ENCODE data around the gene CCT7.

The CCT7 gene

DNA sequence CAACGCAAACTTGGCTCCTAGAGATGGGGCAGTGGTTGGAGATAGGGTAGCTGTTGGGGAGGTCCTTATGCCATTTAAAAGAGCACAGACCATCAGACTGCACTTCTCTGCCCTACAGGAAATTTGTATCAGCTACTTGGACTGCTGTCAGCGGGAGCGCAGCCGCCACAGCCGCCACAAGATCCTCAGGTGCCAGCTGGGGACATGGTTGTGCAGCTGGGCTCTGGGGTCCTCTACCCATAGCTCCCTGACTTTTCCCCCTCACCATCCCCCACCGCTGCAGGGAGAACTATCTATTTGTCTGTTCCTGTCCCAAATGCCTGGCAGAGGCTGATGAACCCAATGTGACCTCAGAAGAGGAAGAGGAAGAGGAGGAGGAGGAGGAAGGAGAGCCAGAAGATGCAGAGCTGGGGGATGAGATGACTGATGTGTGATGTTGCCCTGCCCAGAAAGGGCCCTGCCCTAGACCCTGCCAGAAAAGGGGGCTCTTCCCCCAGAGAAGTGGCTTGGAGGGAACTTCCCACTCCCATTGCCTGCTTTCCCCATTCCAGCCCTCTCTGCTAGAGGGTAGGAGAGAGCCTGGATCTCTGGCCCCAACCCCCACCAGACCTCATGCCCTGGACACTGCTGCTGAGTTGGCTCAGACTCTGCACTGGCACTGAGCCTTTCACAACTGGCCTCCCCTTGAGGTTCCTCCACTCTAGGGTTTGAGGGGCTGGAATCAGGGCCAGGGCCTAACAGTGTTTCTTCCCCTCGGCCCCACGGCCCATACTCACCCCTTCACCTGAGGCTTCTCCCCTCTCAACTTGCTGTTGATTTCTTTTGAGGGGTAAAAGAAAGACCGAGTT lies 8.4 kb upstream of the CCT7 start:
- FAIRE-seq (no peak), DNase-seq (ENCODE audit: low spot score) (no peak)

DNA sequence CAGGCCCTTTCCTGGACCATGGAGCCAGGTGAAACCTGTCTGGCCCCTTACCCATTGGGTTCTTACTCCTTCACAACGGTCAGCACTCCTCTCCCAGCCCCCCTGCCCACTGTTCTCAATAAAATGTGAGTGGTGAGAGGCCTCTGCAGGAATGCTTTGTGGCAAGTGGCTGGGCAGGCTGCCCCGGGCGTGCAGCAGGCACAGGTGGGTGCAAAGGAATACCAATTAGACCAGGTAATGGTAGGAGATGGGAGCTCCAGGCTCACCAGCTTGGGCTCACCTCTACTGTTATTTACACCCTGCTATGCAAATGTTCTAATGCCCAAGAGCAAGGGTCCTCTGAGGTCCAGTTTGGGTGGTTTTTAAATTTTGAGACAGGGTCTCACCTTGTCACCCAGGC lies 7.0 kb upstream of the CCT7 start:
- FAIRE-seq (no peak), DNase-seq (ENCODE audit: low spot score) (no peak)

DNA sequence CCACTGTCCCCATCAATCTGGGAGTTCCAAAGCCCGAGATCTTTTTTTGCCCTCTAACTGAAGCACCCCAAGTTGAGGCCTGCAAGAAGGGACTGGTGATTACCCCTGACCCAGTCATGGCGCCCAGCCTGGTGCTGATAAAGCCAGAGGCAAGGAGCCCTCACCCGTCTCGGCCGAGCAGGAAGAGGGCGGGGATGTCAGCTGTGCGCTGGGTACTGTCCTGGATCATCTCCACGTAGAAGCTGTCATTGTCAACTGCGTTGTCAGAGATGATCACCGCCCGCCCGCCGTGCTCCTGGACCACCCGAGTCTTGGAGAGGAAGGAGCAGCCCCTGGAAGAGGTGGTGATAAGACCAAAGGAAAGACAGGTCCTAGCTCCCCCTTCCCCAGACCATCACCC lies 5.5 kb upstream of the CCT7 start:
- no peak for DNase-seq (ENCODE audit: low spot score)
- FAIRE-seq, result no peak

- DNase-seq (ENCODE audit: low spot score) (no peak), FAIRE-seq (no peak)
These were observed 1.5 kb upstream of the CCT7 start for GRCh38 chr2:73232403-73233153.

DNA sequence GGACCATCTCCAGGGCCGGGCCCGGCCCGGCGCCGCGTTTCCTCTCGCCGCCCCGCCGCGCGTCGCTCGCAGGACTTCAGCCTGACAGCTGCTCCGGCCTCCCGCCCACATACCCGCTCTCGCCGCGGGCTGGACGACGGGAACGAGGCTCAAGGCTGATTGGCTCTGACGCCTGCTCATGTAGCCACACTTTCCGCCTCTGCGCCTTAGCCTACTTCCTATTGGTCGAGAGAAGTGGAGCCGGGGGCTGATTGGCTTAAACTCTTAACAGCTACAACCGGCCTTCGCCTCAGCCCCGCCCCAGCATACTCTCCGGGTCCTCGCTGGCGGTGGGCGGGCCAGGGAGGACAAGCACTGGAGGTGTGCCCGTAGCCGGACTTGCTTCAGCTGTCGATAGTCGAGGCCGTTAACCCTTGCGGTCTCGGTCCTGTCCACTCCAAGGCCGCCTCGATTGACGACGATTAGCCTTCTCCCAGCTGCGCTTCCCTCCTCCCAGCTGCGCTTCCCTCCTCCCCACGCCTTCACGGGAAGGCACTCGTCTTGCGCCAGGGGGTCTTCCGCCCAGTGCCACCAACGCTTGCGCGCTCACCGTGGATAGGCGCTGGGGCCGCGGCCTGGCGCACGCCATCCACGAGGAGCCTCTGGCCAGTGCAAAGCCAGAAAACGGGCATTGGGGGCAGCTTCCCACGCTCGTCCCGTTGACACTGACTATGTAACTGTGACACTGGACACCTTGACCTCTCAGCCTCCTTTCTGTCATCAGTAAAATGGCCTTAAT lies 765 bp upstream of the CCT7 start, which contains the start of gene PRADC1:
Gene PRADC1, minus strand, starts transcription at position 86 of the 778 bp plus-strand sequence. Its CDS starts 79 bp downstream, at position 7.
- FAIRE-seq (peak; percentile 88), DNase-seq (ENCODE audit: low spot score) (peak; percentile 99)

- no peak for DNase-seq (ENCODE audit: low spot score)
- FAIRE-seq, result no peak
These were observed 1.4 kb downstream of the CCT7 start for GRCh38 chr2:73235315-73236028.

DNA sequence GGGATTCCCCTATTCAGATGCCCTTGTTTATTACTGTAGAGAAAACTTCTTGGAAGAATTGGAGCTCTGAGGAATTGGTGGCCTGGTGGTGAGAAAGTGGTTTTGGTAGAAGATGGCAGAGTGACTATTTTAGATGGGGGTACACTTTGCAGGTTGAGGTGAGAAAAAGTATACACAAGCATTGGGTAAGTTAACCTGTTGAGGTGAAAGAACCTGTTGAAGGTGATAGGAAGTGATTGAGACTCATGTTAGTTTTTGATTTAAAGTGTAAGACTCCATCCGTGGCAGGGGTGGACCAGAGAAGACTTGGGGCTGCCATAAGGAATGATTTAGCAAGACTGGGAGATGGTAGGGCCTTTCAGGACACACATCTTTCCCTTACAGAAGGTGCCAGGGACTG lies 3.1 kb downstream of the CCT7 start:
- FAIRE-seq, result no peak
- no peak for DNase-seq (ENCODE audit: low spot score)

DNA sequence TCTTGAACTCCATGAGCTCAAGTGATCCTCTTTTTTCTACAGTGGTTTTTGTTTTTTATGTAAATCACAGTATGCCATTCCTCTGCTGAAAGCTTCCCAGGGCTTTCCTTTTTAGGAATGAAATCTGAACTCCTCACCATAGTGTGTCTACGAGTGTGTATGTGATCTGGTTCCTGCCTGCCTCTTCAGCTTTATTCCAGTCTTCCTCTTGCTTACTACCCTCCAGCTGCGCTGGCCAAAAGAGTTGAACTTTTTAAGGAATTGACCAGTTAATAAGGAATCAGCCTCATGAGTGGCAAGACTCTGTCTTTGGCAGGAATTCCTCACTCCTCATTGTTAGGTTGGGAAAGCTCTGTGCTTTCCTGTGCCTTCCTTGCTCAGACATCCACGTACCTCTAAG lies 4.0 kb downstream of the CCT7 start:
- DNase-seq (ENCODE audit: low spot score), result no peak
- FAIRE-seq, result no peak

DNA sequence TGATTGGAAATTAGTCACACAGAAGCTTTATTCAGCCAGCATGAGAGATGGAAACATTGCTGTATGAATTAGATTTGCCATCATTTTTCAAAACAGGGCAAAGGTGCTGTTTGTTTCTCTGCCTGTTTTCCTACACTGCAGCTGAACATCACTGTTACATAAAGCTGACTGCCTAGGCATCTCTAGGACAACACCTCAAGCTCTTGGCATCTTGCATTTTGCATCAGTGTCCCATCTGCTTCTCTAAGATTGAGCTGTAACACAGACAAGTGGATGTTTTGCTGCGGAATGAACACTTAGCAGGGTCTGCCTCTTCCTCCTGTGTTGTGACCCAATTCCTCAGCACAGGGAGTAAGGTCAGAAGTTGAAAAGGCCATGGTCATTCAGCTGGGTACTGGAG lies 4.9 kb downstream of the CCT7 start:
- DNase-seq (ENCODE audit: low spot score) (no peak), FAIRE-seq (no peak)

- DNase-seq (ENCODE audit: low spot score) (no peak), FAIRE-seq (no peak)
These were observed 5.7 kb downstream of the CCT7 start for GRCh38 chr2:73239776-73240175.

DNA sequence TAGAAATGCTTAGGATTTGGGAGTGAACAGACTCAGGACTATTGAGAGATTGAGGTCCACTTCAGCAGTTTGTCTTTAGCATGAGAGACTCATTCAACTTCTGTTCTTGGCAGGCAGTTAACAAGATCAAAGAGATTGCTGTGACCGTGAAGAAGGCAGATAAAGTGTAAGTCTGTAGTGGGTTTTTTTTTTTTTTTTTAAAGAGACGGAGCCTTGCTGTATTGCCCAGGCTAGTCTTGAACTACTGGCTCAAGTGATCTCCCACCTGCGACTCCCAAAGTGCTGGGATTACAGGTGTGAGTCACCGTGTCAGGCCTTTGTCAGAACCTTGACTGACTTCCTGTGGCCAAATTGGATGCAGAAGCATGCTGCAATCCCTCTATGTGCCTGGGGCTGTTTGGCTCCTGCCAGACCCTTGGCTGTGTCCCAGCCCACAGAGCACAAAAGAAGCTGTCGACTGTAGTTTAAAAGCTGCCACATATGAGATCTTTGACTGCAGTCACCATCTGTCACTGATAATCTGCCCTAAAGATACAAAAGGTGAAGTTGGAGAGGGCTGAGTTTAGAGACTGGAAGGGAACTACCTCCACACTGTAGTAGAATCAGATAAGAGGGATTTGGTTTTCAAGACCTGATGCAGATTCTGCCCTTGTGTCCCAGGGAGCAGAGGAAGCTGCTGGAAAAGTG lies 9.9 kb downstream of the CCT7 start:
- DNase-seq (ENCODE audit: low spot score), result no peak
- FAIRE-seq, result no peak

GRCh38 chr2:73244580-73244979 lies 10.5 kb downstream of the CCT7 start:
- no peak for FAIRE-seq
- DNase-seq (ENCODE audit: low spot score), result no peak

- FAIRE-seq, result no peak
- no peak for DNase-seq (ENCODE audit: low spot score)
These were observed 12.7 kb downstream of the CCT7 start for GRCh38 chr2:73246850-73247249.

GRCh38 chr2:73249636-73250035 lies 15.5 kb downstream of the CCT7 start:
- no peak for DNase-seq (ENCODE audit: low spot score)
- no peak for FAIRE-seq

GRCh38 chr2:73250872-73251846 lies 17.1 kb downstream of the CCT7 start:
- FAIRE-seq, result no peak

GRCh38 chr2:73252238-73253027 lies 18.3 kb downstream of the CCT7 start:
- FAIRE-seq, result no peak
- DNase-seq (ENCODE audit: low spot score), result no peak

More at GRCh38 chr2:73250872-73251846, 17.1 kb downstream of the CCT7 start:
- no peak for DNase-seq (ENCODE audit: low spot score)

DNA sequence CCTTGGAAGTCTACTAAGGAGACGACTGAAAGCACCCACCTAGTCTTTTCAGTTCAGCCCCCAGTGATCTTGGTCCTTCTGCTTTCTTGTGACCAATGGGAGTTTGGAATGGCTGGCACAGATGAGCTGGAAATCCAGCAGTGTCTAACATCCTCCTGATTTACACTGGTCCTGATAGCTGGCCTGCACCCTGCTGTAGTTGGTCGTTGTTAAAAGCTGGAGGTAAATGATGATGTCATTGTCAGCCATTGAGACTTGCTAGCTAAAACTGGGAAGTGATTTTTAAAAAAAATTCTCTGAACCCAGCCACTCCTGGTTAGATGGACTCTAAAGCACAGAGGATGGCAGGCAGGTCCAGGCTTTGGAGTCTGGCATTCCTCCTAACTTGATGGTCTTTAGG lies 19.3 kb downstream of the CCT7 start:
- DNase-seq (ENCODE audit: low spot score), result no peak
- no peak for FAIRE-seq

- FAIRE-seq, result no peak
These were observed 19.8 kb downstream of the CCT7 start for GRCh38 chr2:73253901-73254300.

More at GRCh38 chr2:73253901-73254300, 19.8 kb downstream of the CCT7 start:
- DNase-seq (ENCODE audit: low spot score), result no peak
